Measurements from ENCODE around the gene TMEM123.

The TMEM123 gene

DNA sequence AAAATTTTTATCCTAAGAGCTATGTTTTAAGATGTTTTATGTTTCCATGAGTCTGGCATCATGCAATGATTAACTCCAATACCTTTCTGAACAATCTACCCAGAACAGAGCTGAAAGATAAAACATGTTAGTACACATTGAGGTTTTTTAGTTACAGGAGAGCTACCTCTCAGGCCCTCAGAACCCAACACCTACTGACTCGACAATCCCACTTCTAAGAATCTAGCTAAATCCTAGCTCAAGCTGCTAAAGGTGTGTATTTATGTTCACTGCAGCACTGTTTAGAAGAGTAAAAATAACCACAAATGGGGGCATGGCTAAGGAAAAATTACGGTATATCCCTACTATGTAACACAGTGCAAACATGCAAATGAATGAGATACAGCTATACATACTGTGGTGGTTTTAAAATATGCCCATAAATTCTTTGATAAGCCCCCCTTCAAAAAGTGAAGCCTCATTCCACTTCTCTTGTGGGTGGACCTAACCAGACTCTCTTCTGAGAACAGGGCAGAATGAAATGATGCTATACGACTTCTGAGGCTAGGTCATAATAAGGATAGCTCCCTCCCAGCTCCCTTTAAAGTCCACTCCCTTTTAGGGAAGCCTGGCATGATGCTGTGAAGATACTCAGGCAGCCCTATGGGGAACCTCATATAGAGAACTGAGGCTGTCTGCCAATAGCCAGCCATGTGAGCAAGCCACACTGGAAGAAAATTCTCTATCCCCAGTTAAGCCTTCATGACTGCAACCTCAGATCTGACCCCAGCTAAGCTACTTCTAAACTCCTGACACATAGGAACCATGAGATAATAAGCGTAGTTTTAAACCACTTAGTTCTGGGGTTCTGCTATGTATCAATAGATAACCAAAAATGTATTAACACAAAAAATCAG is 29.5 kb downstream of the TMEM123 start:
- Histone ChIP-seq H3K4me3 (ENCODE audit: low read depth, low read length) (no peak overlapping the region), H3K36me3 (peaks cover 6% of the 10 kb centered on the region), H3K27me3 (no peaks in the 10 kb centered on the region), H3K9me3 (no peaks in the 10 kb centered on the region), H3K4me1 (no peaks in the 10 kb centered on the region)
- TF ChIP-seq, protein P1, sequence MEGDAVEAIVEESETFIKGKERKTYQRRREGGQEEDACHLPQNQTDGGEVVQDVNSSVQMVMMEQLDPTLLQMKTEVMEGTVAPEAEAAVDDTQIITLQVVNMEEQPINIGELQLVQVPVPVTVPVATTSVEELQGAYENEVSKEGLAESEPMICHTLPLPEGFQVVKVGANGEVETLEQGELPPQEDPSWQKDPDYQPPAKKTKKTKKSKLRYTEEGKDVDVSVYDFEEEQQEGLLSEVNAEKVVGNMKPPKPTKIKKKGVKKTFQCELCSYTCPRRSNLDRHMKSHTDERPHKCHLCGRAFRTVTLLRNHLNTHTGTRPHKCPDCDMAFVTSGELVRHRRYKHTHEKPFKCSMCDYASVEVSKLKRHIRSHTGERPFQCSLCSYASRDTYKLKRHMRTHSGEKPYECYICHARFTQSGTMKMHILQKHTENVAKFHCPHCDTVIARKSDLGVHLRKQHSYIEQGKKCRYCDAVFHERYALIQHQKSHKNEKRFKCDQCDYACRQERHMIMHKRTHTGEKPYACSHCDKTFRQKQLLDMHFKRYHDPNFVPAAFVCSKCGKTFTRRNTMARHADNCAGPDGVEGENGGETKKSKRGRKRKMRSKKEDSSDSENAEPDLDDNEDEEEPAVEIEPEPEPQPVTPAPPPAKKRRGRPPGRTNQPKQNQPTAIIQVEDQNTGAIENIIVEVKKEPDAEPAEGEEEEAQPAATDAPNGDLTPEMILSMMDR (IDR thresholded peaks at IDR 0.05; ENCODE audit: low read depth, low read length): no peak
- no peak for DNase-seq

DNA sequence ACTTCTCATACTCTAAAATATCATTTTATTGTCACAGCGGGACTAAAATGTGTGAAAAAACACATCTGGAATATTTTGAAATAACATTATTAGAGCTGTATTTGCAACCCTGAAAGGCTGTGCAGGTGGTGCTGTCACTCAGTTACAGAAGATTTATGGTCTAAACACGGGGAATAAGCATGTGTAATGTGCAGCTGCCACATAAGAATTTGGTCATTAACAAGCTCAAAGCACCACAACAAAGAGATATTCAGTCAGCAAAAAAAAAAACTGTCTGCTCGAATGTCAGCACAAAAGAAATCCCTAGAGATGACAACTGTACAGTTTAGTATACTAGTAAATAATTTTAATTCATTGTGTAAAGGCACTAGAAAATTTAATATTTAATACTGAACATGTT is 31.3 kb downstream of the TMEM123 start:
- Histone ChIP-seq H3K9me3 (no peaks in the 10 kb centered on the region), H3K27me3 (no peaks in the 10 kb centered on the region), H3K4me1 (no peaks in the 10 kb centered on the region), H3K36me3 (peaks cover 6% of the 10 kb centered on the region), H3K4me3 (ENCODE audit: low read depth, low read length) (no peak overlapping the region)
- TF ChIP-seq, protein P1 (IDR thresholded peaks at IDR 0.05; ENCODE audit: low read depth, low read length): no peak
- no peak for DNase-seq

DNA sequence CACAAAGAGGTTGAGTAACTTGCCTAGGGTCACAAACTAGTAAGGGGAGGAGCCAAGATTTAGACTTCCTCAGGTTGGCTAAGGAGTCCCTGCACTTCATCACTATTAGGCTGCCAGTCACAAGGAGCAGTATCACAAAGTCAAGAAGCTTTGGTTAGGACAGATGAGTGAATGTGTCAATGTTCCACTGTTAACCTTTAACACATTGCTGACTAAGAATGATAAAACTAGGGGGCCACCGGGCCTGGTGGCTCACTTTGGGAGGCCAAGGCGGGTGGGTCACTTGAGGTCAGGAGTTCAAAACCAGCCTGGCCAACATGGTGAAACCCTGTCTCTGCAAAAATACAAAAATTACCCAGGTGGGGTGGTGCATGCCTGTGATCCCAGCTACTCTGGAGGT is 32.0 kb downstream of the TMEM123 start:
- Histone ChIP-seq H3K27me3 (no peaks in the 10 kb centered on the region), H3K4me3 (ENCODE audit: low read depth, low read length) (no peak overlapping the region), H3K4me1 (no peaks in the 10 kb centered on the region), H3K36me3 (peaks cover 6% of the 10 kb centered on the region), H3K9me3 (no peaks in the 10 kb centered on the region)
- no peak for DNase-seq
- TF ChIP-seq, protein P1 (IDR thresholded peaks at IDR 0.05; ENCODE audit: low read depth, low read length): no peak

DNA sequence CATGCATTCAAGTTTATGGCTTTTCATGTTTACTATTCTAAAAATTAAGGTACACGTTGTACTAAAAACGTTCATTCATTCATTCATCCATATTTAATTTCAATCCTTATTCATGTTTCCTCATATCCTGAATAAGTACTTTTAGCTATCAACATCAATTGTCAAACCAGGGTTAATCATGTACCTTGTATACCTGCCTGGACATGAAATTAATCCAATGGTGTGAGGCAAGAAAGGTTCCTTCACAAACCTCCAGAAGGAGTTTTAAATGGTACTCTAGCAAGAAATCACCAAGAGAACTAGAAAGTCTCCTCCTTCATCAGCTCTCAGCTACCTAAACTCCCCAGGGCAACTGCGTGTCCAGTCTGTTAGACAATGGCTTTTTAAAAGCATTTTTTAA is 33.4 kb downstream of the TMEM123 start:
- Histone ChIP-seq H3K4me1 (no peaks in the 10 kb centered on the region), H3K4me3 (ENCODE audit: low read depth, low read length) (no peak overlapping the region), H3K27me3 (no peaks in the 10 kb centered on the region), H3K36me3 (peaks cover 6% of the 10 kb centered on the region), H3K9me3 (no peaks in the 10 kb centered on the region; the same call in 1 of the 2 replicates)
- DNase-seq: no peak
- TF ChIP-seq, protein P1 (IDR thresholded peaks at IDR 0.05; ENCODE audit: low read depth, low read length): no peak

DNA sequence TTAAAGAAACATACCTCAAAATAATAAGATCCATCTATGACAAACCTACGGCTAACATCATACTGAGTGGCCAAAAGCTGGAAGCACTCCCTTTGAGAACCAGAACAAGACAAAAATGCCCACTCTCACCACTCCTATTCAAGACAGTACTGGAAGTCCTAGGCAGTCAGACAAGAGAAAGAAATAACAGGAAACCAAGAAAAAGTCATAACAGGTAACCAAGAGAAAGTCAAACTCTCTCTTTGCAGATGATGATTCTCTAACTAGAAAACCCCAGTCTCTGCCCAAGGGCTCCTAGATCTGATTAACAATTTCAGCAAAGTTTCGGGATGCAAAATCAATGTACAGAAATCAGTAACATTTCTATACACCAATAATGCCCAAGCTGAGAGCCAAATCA is 35.6 kb downstream of the TMEM123 start:
- TF ChIP-seq, protein P1 (IDR thresholded peaks at IDR 0.05; ENCODE audit: low read depth, low read length): no peak
- Histone ChIP-seq H3K27me3 (no peaks in the 10 kb centered on the region), H3K4me3 (ENCODE audit: low read depth, low read length) (no peak overlapping the region), H3K36me3 (peaks cover 6% of the 10 kb centered on the region), H3K4me1 (peaks cover under 1% of the 10 kb centered on the region; the same call in 1 of the 2 replicates), H3K9me3 (no peaks in the 10 kb centered on the region; the same call in 1 of the 2 replicates)
- no peak for DNase-seq

DNA sequence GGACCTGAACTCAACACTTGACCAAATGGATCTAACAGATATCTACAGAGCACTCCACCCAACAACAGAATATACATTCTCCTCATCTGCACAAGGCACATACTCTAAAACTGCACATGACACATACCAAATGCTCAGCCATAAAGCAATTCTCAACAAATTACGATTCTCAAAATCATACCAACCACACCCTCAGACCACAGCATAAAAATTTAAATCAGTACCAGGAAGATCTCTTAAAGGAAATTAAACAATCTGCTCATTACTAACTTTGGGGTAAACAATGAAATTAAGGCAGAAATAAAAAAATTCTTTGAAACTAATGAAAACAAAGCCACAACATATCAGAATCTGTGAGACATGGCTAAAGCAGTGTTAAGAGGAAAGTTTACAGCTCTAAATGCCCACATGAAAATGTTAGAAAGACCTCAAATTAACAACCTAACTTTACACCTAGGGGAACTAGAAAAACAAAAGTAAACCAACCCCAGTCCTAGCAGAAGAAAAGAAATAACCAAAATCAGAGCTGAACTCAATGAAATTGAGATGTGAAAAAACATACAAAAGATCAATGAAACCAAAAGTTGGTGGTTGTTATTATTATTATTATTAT is 37.2 kb downstream of the TMEM123 start:
- TF ChIP-seq, protein P1 (IDR thresholded peaks at IDR 0.05; ENCODE audit: low read depth, low read length): no peak
- peaks cover 3% of the 10 kb centered on the region; the same call in 1 of the 2 replicates for H3K36me3 ChIP-seq
- H3K27me3 ChIP-seq: no peaks in the 10 kb centered on the region
- H3K4me3 ChIP-seq (ENCODE audit: low read depth, low read length): no peak overlapping the region
- DNase-seq: no peak
- H3K9me3 ChIP-seq: no peaks in the 10 kb centered on the region; the same call in 1 of the 2 replicates
- peaks cover 3% of the 10 kb centered on the region for H3K4me1 ChIP-seq
